C4-2B (cell line): ENCODE data around the gene ANKUB1.

Source experiments
- CTCF ChIP-seq: fragments of 450-650 bp; conservative IDR thresholded peaks from 2 replicates; pipeline ENCODE4 v1.5.1; 2017; ENCODE audit warnings: mild to moderate bottlenecking
- ZFX ChIP-seq: fragments of 450-650 bp; IDR thresholded peaks from 2 replicates; pipeline ENCODE4 v1.6.1; 2017

GRCh38 chr3:149790698-149791097 is 1.7 kb downstream of the ANKUB1 start:
- TF ChIP-seq CTCF = no peak
- TF ChIP-seq ZFX = no peak
